ENCODE results near the gene PABPN1. TPM values are rescaled to one million over a fixed set of nuclear protein-coding genes. Genes with fewer than 3 reads are reported as not detected.

The PABPN1 gene
- total and polyA plus RNA-seq, 4 donors, result 40.9 to 59.6 (median 48.0) TPM

DNA sequence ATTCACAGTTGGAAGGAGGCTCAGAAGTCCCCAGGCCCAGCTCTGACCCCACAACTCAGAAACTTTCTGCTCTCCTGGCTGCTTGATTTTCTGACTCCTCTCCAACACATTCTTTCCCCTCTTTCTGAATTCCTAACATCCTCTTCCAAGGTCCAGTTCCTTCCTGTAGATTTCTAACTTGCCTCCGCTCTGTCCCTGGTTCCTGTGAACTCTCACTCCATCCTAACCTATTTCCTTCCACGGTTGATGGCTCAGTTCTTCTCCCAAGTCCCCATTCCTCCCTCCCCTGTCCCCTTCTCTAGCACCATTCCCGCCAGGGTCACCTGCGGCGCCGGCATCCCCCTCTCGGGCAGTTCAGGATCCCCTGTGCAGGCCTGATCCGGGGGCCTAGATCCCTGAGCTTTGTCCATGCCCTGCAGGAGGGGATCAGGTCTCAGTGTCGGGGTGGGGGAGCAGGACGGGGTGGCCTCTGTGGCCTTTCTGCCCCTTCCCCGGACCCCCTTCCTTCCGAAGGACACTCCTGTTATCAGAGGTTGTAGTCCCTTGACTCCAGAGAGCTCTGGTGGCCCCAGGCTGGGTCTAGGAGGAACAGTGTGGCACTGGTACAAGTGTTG lies 37.4 kb downstream of the PABPN1 start:
- H3K27ac ChIP-seq (ENCODE audit: low read depth in 1 of 2, low read length in 2 of 2), result no peak overlapping the region
- no peak overlapping the region for H3K4me3 ChIP-seq (ENCODE audit: low read depth in 1 of 3, low read length in 3 of 3)
- no peaks in the 10 kb centered on the region for H3K4me1 ChIP-seq (ENCODE audit: control insufficient read depth in 4 of 4, insufficient read depth in 4 of 4, low read length in 3 of 4)
- no peaks in the 10 kb centered on the region for H3K36me3 ChIP-seq (ENCODE audit: control insufficient read depth in 4 of 4, insufficient read depth in 3 of 4, low read depth in 1 of 4, low read length in 3 of 4)
- no peak for TF ChIP-seq RAD21 (IDR thresholded peaks at IDR 0.05)
- TF ChIP-seq, protein P1, sequence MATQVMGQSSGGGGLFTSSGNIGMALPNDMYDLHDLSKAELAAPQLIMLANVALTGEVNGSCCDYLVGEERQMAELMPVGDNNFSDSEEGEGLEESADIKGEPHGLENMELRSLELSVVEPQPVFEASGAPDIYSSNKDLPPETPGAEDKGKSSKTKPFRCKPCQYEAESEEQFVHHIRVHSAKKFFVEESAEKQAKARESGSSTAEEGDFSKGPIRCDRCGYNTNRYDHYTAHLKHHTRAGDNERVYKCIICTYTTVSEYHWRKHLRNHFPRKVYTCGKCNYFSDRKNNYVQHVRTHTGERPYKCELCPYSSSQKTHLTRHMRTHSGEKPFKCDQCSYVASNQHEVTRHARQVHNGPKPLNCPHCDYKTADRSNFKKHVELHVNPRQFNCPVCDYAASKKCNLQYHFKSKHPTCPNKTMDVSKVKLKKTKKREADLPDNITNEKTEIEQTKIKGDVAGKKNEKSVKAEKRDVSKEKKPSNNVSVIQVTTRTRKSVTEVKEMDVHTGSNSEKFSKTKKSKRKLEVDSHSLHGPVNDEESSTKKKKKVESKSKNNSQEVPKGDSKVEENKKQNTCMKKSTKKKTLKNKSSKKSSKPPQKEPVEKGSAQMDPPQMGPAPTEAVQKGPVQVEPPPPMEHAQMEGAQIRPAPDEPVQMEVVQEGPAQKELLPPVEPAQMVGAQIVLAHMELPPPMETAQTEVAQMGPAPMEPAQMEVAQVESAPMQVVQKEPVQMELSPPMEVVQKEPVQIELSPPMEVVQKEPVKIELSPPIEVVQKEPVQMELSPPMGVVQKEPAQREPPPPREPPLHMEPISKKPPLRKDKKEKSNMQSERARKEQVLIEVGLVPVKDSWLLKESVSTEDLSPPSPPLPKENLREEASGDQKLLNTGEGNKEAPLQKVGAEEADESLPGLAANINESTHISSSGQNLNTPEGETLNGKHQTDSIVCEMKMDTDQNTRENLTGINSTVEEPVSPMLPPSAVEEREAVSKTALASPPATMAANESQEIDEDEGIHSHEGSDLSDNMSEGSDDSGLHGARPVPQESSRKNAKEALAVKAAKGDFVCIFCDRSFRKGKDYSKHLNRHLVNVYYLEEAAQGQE (IDR thresholded peaks at IDR 0.05), result no peak
- TF ChIP-seq NR2F2 (IDR thresholded peaks at IDR 0.05), result no peak
- no peak for TF ChIP-seq TAF1 (conservative IDR thresholded peaks at IDR 0.05)
- TF ChIP-seq, protein P2, sequence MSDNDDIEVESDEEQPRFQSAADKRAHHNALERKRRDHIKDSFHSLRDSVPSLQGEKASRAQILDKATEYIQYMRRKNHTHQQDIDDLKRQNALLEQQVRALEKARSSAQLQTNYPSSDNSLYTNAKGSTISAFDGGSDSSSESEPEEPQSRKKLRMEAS (IDR thresholded peaks at IDR 0.05), result no peak
- no peak for TF ChIP-seq YY1 (IDR thresholded peaks at IDR 0.05)
- TF ChIP-seq, protein P3, sequence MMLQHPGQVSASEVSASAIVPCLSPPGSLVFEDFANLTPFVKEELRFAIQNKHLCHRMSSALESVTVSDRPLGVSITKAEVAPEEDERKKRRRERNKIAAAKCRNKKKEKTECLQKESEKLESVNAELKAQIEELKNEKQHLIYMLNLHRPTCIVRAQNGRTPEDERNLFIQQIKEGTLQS (IDR thresholded peaks at IDR 0.05), result no peak
- no peak for TF ChIP-seq JUND (IDR thresholded peaks at IDR 0.05)
- TF ChIP-seq FOXA1 (IDR thresholded peaks at IDR 0.05), result no peak
- TF ChIP-seq, protein P4, sequence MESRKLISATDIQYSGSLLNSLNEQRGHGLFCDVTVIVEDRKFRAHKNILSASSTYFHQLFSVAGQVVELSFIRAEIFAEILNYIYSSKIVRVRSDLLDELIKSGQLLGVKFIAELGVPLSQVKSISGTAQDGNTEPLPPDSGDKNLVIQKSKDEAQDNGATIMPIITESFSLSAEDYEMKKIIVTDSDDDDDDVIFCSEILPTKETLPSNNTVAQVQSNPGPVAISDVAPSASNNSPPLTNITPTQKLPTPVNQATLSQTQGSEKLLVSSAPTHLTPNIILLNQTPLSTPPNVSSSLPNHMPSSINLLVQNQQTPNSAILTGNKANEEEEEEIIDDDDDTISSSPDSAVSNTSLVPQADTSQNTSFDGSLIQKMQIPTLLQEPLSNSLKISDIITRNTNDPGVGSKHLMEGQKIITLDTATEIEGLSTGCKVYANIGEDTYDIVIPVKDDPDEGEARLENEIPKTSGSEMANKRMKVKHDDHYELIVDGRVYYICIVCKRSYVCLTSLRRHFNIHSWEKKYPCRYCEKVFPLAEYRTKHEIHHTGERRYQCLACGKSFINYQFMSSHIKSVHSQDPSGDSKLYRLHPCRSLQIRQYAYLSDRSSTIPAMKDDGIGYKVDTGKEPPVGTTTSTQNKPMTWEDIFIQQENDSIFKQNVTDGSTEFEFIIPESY (IDR thresholded peaks at IDR 0.05), result no peak
- no peak for TF ChIP-seq GABPA (IDR thresholded peaks at IDR 0.05 in 1 of 2, conservative IDR thresholded peaks at IDR 0.05 in 1 of 2)
- TF ChIP-seq FOXA2 (IDR thresholded peaks at IDR 0.05), result no peak
- TF ChIP-seq, protein P5, sequence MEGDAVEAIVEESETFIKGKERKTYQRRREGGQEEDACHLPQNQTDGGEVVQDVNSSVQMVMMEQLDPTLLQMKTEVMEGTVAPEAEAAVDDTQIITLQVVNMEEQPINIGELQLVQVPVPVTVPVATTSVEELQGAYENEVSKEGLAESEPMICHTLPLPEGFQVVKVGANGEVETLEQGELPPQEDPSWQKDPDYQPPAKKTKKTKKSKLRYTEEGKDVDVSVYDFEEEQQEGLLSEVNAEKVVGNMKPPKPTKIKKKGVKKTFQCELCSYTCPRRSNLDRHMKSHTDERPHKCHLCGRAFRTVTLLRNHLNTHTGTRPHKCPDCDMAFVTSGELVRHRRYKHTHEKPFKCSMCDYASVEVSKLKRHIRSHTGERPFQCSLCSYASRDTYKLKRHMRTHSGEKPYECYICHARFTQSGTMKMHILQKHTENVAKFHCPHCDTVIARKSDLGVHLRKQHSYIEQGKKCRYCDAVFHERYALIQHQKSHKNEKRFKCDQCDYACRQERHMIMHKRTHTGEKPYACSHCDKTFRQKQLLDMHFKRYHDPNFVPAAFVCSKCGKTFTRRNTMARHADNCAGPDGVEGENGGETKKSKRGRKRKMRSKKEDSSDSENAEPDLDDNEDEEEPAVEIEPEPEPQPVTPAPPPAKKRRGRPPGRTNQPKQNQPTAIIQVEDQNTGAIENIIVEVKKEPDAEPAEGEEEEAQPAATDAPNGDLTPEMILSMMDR (IDR thresholded peaks at IDR 0.05; ENCODE audit: low read depth, low read length, missing input control), result no peak
- TF ChIP-seq HNF4G (IDR thresholded peaks at IDR 0.05), result no peak
- 87% methylated on average over 12 of the region's 12 CpGs for WGBS
- H3K9ac ChIP-seq (ENCODE audit: low read depth in 1 of 2, low read length in 2 of 2), result no peak overlapping the region
- DNase-seq (ENCODE audit: low spot score), result no peak
- peaks cover 0 to 7% (median 0%) of the 10 kb centered on the region in 4 donors for H3K27me3 ChIP-seq (ENCODE audit: control insufficient read depth in 4 of 4, insufficient read depth in 4 of 4, low read length in 3 of 4)
- H3K9me3 ChIP-seq (ENCODE audit: control insufficient read depth in 4 of 4, low read length in 3 of 4), result no peaks in the 10 kb centered on the region

DNA sequence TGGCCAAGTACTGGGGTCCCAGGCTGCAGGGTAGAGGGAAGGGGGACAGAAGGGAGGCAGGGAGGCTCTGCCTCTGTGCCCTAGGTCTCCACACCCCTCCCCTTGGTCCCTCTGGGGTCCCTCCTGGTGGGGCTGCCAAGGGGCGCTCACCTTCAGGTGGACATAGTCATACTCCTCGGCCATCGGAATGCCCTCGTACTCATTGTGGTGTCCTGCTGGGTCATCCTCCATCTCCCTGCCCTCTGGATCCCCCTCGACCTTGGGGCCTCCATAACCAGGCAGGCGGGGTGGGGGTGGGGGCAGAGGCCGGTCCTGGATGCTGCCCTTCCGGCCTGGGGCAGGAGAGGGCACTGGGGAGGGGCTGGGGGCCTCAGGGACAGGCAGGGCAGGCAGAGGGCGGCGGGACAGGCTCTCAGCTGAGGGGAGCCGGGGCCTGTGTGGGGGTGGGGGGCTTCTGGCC lies 37.9 kb downstream of the PABPN1 start:
- WGBS, result 72% methylated on average over 11 of the region's 11 CpGs
- no peak overlapping the region for H3K9ac ChIP-seq (ENCODE audit: low read depth in 1 of 2, low read length in 2 of 2)
- no peak overlapping the region for H3K27ac ChIP-seq (ENCODE audit: low read depth in 1 of 2, low read length in 2 of 2)
- H3K4me3 ChIP-seq (ENCODE audit: low read depth in 1 of 3, low read length in 3 of 3), result no peak overlapping the region
- peaks cover 0 to 9% (median under 1%) of the 10 kb centered on the region in 4 donors for H3K27me3 ChIP-seq (ENCODE audit: control insufficient read depth in 4 of 4, insufficient read depth in 4 of 4, low read length in 3 of 4)
- no peak for DNase-seq (ENCODE audit: low spot score)
- H3K4me1 ChIP-seq (ENCODE audit: control insufficient read depth in 4 of 4, insufficient read depth in 4 of 4, low read length in 3 of 4), result no peaks in the 10 kb centered on the region
- H3K9me3 ChIP-seq (ENCODE audit: control insufficient read depth in 4 of 4, low read length in 3 of 4), result no peaks in the 10 kb centered on the region
- TF ChIP-seq JUND (IDR thresholded peaks at IDR 0.05) (no peak), SP1 (IDR thresholded peaks at IDR 0.05) (no peak)
- H3K36me3 ChIP-seq (ENCODE audit: control insufficient read depth in 4 of 4, insufficient read depth in 3 of 4, low read depth in 1 of 4, low read length in 3 of 4), result no peaks in the 10 kb centered on the region
